OCI-LY7 (cell line): ENCODE data around the gene RAB19.

Experiments used
- EZH2phosphoT487 ChIP-seq: fragments of 200-600 bp; sonication (generic); IDR thresholded peaks from 2 replicates; pipeline ENCODE4 v1.6.1; 2018; ENCODE audit warnings: low read depth, borderline replicate concordance, mild to moderate bottlenecking, mixed run types, antibody characterized with exemption, low read length, moderate library complexity, mixed read lengths
- TF ChIP-seq, protein P1 (sequence below): fragments of 200-600 bp; sonication (generic); conservative IDR thresholded peaks from 2 replicates; pipeline ENCODE4 v1.5.1; 2014; ENCODE audit warnings: mild to moderate bottlenecking, antibody characterized with exemption, low read length, moderate library complexity, mixed read lengths

DNA sequence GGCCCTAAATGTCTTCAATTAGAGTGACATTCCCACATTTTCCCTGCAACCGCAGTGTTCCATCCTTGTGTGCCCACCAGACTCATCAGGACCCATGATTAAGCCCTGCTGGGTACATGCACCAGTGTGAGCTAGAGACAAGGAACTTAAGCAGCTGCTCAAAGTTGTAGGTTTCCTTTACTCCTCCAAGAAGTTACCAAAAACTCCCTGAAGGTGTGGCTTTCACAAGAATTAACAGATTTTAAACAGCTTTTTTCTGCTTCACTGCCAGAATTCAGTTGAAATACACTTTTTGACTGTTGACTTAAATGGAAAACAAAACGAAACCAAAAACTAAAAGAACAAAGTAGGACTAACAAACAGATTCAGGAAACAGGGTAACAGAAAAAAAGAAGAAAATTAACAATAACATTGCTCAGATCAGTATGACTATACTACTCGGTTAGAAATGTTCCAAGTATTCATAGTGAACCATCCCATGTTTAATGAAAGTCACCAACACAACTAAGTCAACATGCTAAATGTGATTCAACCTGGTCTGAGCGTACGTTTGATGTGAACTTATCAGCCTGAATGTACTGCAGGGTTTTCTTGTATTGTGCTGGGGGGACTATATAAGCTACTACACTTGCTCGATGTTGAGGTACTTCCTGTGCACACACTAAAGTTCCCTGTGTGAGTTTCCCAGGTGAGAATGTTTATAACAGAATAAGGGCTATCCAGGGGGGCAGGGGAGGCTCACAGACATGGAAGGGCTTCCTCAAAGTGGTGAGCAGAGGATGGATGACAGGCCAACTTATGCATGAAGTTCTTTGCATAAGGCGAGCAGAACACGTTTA lies 27.7 kb upstream of the RAB19 start:
- TF ChIP-seq, protein P1, sequence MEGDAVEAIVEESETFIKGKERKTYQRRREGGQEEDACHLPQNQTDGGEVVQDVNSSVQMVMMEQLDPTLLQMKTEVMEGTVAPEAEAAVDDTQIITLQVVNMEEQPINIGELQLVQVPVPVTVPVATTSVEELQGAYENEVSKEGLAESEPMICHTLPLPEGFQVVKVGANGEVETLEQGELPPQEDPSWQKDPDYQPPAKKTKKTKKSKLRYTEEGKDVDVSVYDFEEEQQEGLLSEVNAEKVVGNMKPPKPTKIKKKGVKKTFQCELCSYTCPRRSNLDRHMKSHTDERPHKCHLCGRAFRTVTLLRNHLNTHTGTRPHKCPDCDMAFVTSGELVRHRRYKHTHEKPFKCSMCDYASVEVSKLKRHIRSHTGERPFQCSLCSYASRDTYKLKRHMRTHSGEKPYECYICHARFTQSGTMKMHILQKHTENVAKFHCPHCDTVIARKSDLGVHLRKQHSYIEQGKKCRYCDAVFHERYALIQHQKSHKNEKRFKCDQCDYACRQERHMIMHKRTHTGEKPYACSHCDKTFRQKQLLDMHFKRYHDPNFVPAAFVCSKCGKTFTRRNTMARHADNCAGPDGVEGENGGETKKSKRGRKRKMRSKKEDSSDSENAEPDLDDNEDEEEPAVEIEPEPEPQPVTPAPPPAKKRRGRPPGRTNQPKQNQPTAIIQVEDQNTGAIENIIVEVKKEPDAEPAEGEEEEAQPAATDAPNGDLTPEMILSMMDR = no peak
- no peak for TF ChIP-seq EZH2phosphoT487
